ENCODE results near the gene FPR1. TPM values are rescaled to one million over a fixed set of nuclear protein-coding genes. Genes with fewer than 3 reads are reported as not detected.

Gene FPR1
- total and polyA plus RNA-seq, 2 donors, result 7.1 to 15.7 TPM

DNA sequence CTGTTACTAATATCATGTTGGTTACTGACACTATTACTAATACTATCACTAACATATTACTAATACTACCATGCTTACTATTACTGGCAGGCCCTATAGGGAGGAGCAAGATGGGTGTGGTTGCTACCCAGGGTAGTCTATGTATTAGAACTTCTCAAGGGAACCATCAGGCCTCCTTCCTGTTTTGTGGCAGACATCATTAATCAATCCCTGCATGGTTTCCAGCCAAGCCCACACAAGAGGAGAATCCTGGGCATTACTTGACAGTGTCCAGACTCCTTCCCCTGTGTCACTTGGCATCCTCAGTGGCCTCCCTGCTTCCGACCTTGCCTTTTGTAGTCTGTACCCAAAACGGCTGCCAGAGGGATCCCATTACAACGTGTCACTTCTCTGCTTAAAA lies 36.8 kb downstream of the FPR1 start:
- no peak overlapping the region for H3K4me3 ChIP-seq (ENCODE audit: low read depth, low read length)
- no peak overlapping the region for H3K27ac ChIP-seq (ENCODE audit: low read depth)
- WGBS, result 33% methylated on average over 3 of the region's 3 CpGs
- DNase-seq (ENCODE audit: extremely low spot score), result no peak
- H3K4me1 ChIP-seq (ENCODE audit: insufficient read depth), result no peaks in the 10 kb centered on the region
- H3K36me3 ChIP-seq (ENCODE audit: insufficient read depth), result no peaks in the 10 kb centered on the region

- Histone ChIP-seq H3K4me1 (ENCODE audit: insufficient read depth) (no peaks in the 10 kb centered on the region), H3K27ac (ENCODE audit: low read depth) (no peak overlapping the region), H3K36me3 (ENCODE audit: insufficient read depth) (no peaks in the 10 kb centered on the region), H3K4me3 (ENCODE audit: low read depth, low read length) (no peak overlapping the region)
- DNase-seq (ENCODE audit: extremely low spot score), result no peak
- WGBS, result 92% methylated on average over 74 of the region's 74 CpGs
These were observed 38.1 kb downstream of the FPR1 start for GRCh38 chr19:51713319-51714285.

DNA sequence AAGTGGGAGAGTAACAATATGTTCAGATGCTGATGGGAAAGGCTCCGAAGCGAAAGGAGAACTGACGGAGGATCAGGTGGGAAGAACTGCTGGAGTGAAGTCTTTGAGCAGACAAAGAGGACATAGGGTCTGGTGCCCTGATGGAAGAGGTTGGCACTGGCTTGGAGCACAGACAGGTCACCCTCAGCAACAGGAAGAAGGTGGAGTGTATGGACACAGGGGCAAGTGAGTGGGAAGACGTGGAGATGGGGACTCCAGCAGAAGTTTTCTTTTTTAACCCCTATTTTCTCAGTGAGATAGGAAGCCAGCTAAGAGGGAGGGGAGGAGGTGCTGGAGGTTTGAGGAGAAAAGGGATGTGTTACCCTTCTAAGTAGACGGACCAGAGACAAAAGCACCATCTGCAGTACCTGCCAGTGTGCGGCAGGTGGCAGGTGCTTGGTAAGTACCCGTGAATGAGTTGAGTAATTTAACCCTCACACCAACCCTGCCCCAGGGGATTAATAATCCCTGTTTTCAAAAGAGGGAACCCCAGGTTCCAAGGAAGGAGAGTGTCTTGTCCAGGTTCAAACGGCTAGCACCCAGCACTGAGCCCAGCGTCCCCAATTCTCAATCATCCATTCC lies 39.1 kb downstream of the FPR1 start:
- Histone ChIP-seq H3K27ac (ENCODE audit: low read depth) (no peak overlapping the region), H3K36me3 (ENCODE audit: insufficient read depth) (no peaks in the 10 kb centered on the region), H3K4me3 (ENCODE audit: low read depth, low read length) (no peak overlapping the region), H3K4me1 (ENCODE audit: insufficient read depth) (no peaks in the 10 kb centered on the region)
- DNase-seq (ENCODE audit: extremely low spot score), result no peak
- 37% methylated on average over 9 of the region's 9 CpGs for WGBS

GRCh38 chr19:51711702-51712101 lies 40.0 kb downstream of the FPR1 start:
- no peak for DNase-seq (ENCODE audit: extremely low spot score)
- Histone ChIP-seq H3K36me3 (ENCODE audit: insufficient read depth) (no peaks in the 10 kb centered on the region), H3K27ac (ENCODE audit: low read depth) (no peak overlapping the region), H3K4me1 (ENCODE audit: insufficient read depth) (no peaks in the 10 kb centered on the region), H3K4me3 (ENCODE audit: low read depth, low read length) (no peak overlapping the region)
- WGBS, result 88% methylated on average over 1 of the region's 1 CpG

- 69% methylated on average over 2 of the region's 2 CpGs for WGBS
- DNase-seq (ENCODE audit: extremely low spot score), result no peak
- Histone ChIP-seq H3K4me1 (ENCODE audit: insufficient read depth) (no peaks in the 10 kb centered on the region), H3K36me3 (ENCODE audit: insufficient read depth) (no peaks in the 10 kb centered on the region), H3K27ac (ENCODE audit: low read depth) (no peak overlapping the region), H3K4me3 (ENCODE audit: low read depth, low read length) (no peak overlapping the region)
These were observed 41.5 kb downstream of the FPR1 start for GRCh38 chr19:51710163-51710562.

- no peak overlapping the region for H3K4me3 ChIP-seq (ENCODE audit: low read depth, low read length)
- WGBS, result 71% methylated on average over 6 of the region's 6 CpGs
- no peak overlapping the region for H3K27ac ChIP-seq (ENCODE audit: low read depth)
- no peaks in the 10 kb centered on the region for H3K4me1 ChIP-seq (ENCODE audit: insufficient read depth)
- DNase-seq (ENCODE audit: extremely low spot score), result no peak
- no peaks in the 10 kb centered on the region for H3K36me3 ChIP-seq (ENCODE audit: insufficient read depth)
These were observed 42.1 kb downstream of the FPR1 start for GRCh38 chr19:51709575-51709974.

GRCh38 chr19:51708811-51709210 lies 42.9 kb downstream of the FPR1 start:
- 78% methylated on average over 4 of the region's 4 CpGs for WGBS
- H3K4me1 ChIP-seq (ENCODE audit: insufficient read depth), result no peaks in the 10 kb centered on the region
- no peak overlapping the region for H3K4me3 ChIP-seq (ENCODE audit: low read depth, low read length)
- no peak overlapping the region for H3K27ac ChIP-seq (ENCODE audit: low read depth)
- no peak for DNase-seq (ENCODE audit: extremely low spot score)
- H3K36me3 ChIP-seq (ENCODE audit: insufficient read depth), result no peaks in the 10 kb centered on the region

DNA sequence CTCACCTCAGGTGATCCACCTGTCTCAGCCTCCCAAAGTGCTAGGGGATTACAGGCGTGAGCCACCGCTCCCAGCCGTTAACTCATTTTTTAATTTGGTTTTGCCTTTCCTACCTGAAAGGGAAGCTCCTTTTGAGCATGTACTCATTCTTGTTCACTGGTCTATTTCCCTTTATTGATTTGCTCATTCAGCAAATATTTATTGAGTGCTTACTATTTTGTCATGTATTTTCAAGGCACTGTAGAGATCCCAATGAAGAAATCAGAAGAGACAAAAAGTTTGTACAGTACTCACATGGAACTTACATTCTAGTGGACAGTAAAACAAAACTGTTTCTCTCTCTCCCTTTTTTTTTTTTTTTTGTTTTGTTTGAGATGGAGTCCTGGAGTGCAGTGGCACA lies 44.8 kb downstream of the FPR1 start:
- Histone ChIP-seq H3K4me1 (ENCODE audit: insufficient read depth) (peaks cover 1% of the 10 kb centered on the region), H3K27ac (ENCODE audit: low read depth) (no peak overlapping the region), H3K36me3 (ENCODE audit: insufficient read depth) (no peaks in the 10 kb centered on the region), H3K4me3 (ENCODE audit: low read depth, low read length) (no peak overlapping the region)
- over 99% methylated on average over 3 of the region's 3 CpGs for WGBS
- DNase-seq (ENCODE audit: extremely low spot score), result no peak

DNA sequence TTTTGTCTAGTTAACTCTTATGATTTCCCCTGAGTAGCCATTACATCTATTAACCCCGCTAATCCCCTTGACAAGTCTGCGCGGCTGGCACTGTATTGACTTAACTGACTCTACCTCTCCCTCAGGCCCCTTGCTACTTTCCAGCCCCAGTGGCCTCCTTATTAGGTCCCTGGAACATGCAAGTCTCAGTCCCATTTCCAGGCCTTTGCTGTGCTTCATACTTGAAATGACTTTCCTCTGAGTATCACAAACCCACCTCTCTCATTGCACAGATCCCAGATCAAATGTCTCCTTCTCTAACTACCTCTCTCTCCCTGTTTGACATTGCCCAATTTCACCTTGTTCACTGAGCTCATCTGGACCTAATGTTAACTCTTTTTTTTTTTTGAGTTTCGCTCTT lies 45.4 kb downstream of the FPR1 start:
- H3K27ac ChIP-seq (ENCODE audit: low read depth), result no peak overlapping the region
- no peak overlapping the region for H3K4me3 ChIP-seq (ENCODE audit: low read depth, low read length)
- WGBS, result 96% methylated on average over 4 of the region's 4 CpGs
- H3K36me3 ChIP-seq (ENCODE audit: insufficient read depth), result no peaks in the 10 kb centered on the region
- peaks cover 1% of the 10 kb centered on the region for H3K4me1 ChIP-seq (ENCODE audit: insufficient read depth)
- no peak for DNase-seq (ENCODE audit: extremely low spot score)

- DNase-seq (ENCODE audit: extremely low spot score), result no peak
These were observed 47.1 kb downstream of the FPR1 start for GRCh38 chr19:51704626-51705025.

GRCh38 chr19:51703575-51704515 lies 47.8 kb downstream of the FPR1 start:
- Histone ChIP-seq H3K4me3 (ENCODE audit: low read depth, low read length) (peak overlapping the region; percentile 62), H3K27ac (ENCODE audit: low read depth) (peak overlapping the region; percentile 88), H3K36me3 (ENCODE audit: insufficient read depth) (no peaks in the 10 kb centered on the region), H3K4me1 (ENCODE audit: insufficient read depth) (peaks cover 1% of the 10 kb centered on the region)
- peak; percentile 88 for DNase-seq (ENCODE audit: extremely low spot score)
- WGBS, result 1% methylated on average over 74 of the region's 74 CpGs

More at GRCh38 chr19:51704626-51705025, 47.1 kb downstream of the FPR1 start:
- Histone ChIP-seq H3K27ac (ENCODE audit: low read depth) (peak overlapping the region; percentile 87), H3K4me3 (ENCODE audit: low read depth, low read length) (peak overlapping the region; percentile 62), H3K36me3 (ENCODE audit: insufficient read depth) (no peaks in the 10 kb centered on the region), H3K4me1 (ENCODE audit: insufficient read depth) (peaks cover 1% of the 10 kb centered on the region)
- 47% methylated on average over 4 of the region's 4 CpGs for WGBS

DNA sequence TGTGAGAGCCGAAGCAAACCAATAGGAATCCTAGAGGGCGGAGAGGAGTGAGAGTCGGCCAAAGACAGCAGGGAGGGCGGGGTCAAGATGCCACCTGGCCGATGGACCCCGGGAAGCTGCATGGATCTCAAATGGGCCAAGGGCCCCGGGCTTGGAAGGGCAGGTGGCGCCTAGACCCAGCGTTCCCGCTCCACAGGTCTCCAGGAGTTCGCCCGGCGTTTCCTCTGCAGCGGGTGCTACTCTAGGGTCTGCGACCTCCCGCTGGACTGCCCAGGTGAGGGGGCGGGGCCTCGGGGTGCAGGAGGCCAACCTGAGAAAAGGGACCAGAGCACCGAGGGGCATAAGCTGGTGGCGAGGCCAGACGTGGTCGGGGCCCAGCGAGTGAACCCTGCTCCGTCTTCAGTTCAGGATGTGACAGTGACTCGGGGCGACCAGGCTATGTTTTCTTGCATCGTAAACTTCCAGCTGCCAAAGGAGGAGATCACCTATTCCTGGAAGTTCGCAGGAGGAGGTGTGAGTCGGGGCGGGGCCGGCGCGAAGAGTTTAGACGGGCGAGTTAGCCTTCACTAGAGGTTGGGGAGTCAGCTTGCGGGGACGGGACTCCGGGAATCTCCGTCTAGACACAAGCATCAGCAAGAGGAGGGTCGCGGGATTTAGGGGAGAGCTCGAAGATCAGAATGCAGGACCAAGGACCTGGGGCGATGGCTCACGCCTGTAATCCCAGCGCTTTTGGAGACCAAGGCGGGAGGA lies 48.7 kb downstream of the FPR1 start:
- Histone ChIP-seq H3K36me3 (ENCODE audit: insufficient read depth) (no peaks in the 10 kb centered on the region), H3K4me1 (ENCODE audit: insufficient read depth) (peaks cover 1% of the 10 kb centered on the region), H3K27ac (ENCODE audit: low read depth) (peak overlapping the region; percentile 88), H3K4me3 (ENCODE audit: low read depth, low read length) (no peak overlapping the region)
- 38% methylated on average over 46 of the region's 46 CpGs for WGBS
- no peak for DNase-seq (ENCODE audit: extremely low spot score)
